ENCODE data around the gene HERC6. TPM values are rescaled to one million over a fixed set of nuclear protein-coding genes. Genes with fewer than 3 reads are reported as not detected.

Gene HERC6
- total RNA-seq, 4 donors from 2014 or later = 3.5 to 27.6 (median 11.4) TPM

- DNase-seq = no peak
- TF ChIP-seq POLR2A (IDR thresholded peaks at IDR 0.05) (no peak), CTCF (IDR thresholded peaks at IDR 0.05) (no peak)
Observed at GRCh38 chr4:88477229-88477860, 98.7 kb downstream of the HERC6 start.

GRCh38 chr4:88478247-88478646, 99.6 kb downstream of the HERC6 start:
- intact Hi-C loops (cut with DNase I; ENCODE audit: low total_unique reads) = no loop called here

More at GRCh38 chr4:88477229-88477860, 98.7 kb downstream of the HERC6 start:
- Histone ChIP-seq H3K27me3 (no peaks in the 10 kb centered on the region), H3K27ac (no peak overlapping the region), H3K4me3 (no peak overlapping the region), H3K36me3 (no peaks in the 10 kb centered on the region), H3K4me1 (no peaks in the 10 kb centered on the region), H3K9me3 (no peaks in the 10 kb centered on the region)
- intact Hi-C loops (cut with DNase I; ENCODE audit: low total_unique reads) = no loop called here

GRCh38 chr4:88481537-88481936, 102.9 kb downstream of the HERC6 start:
- H3K9me3 ChIP-seq = no peaks in the 10 kb centered on the region
- no peaks in the 10 kb centered on the region for H3K4me1 ChIP-seq
- H3K36me3 ChIP-seq = no peaks in the 10 kb centered on the region
- H3K27me3 ChIP-seq = no peaks in the 10 kb centered on the region
- no peak for DNase-seq
- intact Hi-C loops (cut with DNase I; ENCODE audit: low total_unique reads) = no loop called here
- TF ChIP-seq POLR2A (IDR thresholded peaks at IDR 0.05) = no peak
- no peak for TF ChIP-seq CTCF (IDR thresholded peaks at IDR 0.05)
- H3K27ac ChIP-seq = peak overlapping the region; percentile 38 to 62
- H3K4me3 ChIP-seq = no peak overlapping the region

More at GRCh38 chr4:88478247-88478646, 99.6 kb downstream of the HERC6 start:
- Histone ChIP-seq H3K27me3 (no peaks in the 10 kb centered on the region), H3K9me3 (no peaks in the 10 kb centered on the region), H3K36me3 (no peaks in the 10 kb centered on the region), H3K4me3 (no peak overlapping the region), H3K4me1 (no peaks in the 10 kb centered on the region), H3K27ac (no peak overlapping the region)
- DNase-seq = no peak
- TF ChIP-seq CTCF (IDR thresholded peaks at IDR 0.05) (no peak), POLR2A (IDR thresholded peaks at IDR 0.05) (no peak)

GRCh38 chr4:88489100-88489761, 110.6 kb downstream of the HERC6 start:
- TF ChIP-seq POLR2A (IDR thresholded peaks at IDR 0.05) (no peak), CTCF (IDR thresholded peaks at IDR 0.05) (no peak)
- Histone ChIP-seq H3K4me1 (no peaks in the 10 kb centered on the region), H3K36me3 (no peaks in the 10 kb centered on the region), H3K27me3 (no peaks in the 10 kb centered on the region), H3K27ac (no peak overlapping the region), H3K9me3 (no peaks in the 10 kb centered on the region), H3K4me3 (no peak overlapping the region)
- intact Hi-C loops (cut with DNase I; ENCODE audit: low total_unique reads) = no loop called here
- DNase-seq = no peak

Small RNA genes within 50 kb of the gene (small RNA-seq; reads per million reads assigned to genes)
- not detected for gene RF00019

Other genes starting within 250 kb of the HERC6 start
- 10 to 100 TPM; 35.9 to 61.8 (median 50.0) TPM for gene ABCG2, start 220.2 kb upstream of the HERC6 start, total RNA-seq
- 100 to 1,000 TPM in 1 of 4 donors, 10 to 100 TPM in 3; 64.7 to 159 (median 83.0) TPM for gene PPM1K, start 94.3 kb upstream of the HERC6 start, total RNA-seq
- gene HERC5, start 78.3 kb downstream of the HERC6 start, total RNA-seq = 10 to 100 TPM in 2 of 4 donors, 1 to 10 TPM in 2; 4.3 to 23.7 (median 10.6) TPM
- gene PYURF, start 144.9 kb downstream of the HERC6 start, total RNA-seq = 100 to 1,000 TPM in 3 of 4 donors, 10 to 100 TPM in 1; 82.9 to 270 (median 140) TPM
- gene HERC3, start 213.6 kb downstream of the HERC6 start, total RNA-seq = 10 to 100 TPM; 20.6 to 54.8 (median 37.0) TPM